SW480 (cell line): ENCODE results near the gene IGDCC3.

Experiments
- DNase-seq: peaks from one replicate; pipeline ENCODE4 v3.0.0-alpha.2; 2016; ENCODE audit warnings: low spot score

The IGDCC3 gene

GRCh38 chr15:65290228-65290627, 87.6 kb downstream of the IGDCC3 start:
- DNase-seq = no peak

DNA sequence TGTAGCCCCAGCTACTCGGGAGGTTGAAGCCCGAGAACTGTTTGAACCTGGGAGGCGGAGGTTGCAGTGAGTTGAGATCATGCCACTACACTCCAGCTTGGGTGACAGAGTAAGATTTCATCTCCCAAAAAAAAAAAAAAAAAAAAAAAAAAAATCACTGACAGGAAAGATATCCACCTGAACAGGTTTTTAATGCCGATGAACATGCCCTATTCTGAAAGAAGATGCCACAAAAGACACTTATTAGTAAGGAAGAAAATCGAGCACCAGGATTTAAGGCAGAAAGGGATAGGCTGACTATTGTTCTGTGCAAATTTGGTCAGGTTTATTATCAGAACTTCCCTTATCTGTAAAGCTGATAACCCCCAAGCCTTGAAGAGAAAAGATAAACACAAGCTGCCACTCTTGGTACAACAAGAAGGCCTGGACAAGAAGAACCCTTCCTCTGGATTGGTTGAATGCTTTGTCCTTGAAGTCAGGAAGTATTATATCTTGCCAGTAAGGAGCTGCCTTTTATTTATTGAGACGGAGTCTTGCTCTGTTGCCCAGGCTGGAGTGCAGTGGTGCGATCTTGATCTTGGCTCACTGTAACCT, 88.4 kb downstream of the IGDCC3 start:
- no peak for DNase-seq

- no peak for DNase-seq
These were observed 90.3 kb downstream of the IGDCC3 start for GRCh38 chr15:65287520-65287855.

DNA sequence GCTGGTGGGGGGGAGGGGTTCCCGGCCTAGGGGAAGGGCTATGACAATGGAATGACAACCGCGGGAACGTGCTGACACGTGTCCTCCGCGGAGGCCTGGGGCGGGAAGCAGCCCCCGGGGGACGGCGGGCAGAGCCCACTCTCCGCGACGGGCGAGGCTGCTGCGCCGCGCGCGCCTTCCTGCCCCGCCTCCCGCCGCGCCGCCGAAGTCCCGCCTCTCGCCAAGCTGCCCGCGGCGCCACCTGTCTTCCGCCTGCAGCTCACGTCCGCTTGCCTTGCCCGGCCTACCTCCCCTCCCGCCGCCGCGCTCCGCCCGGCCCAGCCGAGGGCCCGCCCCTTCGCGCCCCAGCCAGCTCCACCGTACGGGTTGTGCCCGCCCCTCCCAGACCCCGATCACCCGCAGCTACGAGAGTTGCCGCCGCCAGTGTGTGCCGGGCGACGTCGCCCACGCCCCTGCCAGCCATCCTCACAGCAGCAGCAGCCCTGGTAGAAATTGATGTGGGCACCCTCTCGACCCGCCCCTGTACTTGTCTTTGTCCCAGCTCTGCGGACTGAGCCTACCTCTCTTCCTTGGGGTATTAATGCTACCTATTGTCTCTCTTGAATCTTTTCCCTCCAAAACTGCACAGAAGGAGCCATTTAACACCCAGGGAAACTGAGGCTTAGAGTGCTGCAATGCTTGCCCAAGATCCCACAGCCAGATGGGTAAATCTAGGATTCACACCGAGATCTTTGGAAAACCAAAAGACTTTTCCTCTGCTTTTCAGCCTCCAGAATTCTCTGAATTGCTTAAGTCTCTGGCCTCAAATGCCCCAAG, 90.9 kb downstream of the IGDCC3 start, which contains the start of gene PARP16:
Gene PARP16 (minus strand): TSS at position 180 of the 816 bp plus-strand sequence. CDS start 457 bp downstream, outside the sequence.
- DNase-seq = peak; percentile 94

DNA sequence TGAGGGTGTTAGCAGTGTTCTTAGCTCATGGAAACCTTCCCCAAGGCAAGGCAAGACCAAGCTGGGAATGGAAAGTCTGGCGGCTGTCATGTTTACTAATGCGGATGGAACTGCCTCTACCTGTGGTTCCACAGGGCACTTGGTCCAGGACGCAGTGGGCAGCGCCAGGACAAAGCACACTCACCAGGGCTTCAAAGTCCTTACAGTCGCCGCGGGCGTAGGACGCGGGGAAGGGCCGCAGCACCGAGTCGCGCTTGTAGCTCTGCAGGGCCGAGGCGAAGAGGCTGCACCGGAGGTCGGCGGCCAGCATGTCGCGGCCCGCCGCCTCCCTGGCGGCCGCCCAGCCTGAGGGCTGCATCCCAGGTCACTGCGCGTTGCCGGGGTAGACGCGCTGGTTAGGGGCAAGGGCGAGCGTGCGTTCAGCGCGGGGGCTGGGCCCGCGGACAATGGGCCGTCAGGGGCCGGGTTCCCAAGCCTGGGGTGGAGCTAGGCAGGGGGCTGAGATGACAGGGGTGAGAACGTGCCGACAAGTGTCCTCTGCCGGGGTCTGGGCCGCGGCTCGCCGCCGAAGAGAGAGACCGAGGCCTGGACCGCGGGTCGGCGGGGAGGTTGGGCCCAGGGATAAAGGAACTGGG, 91.6 kb downstream of the IGDCC3 start:
- peak; percentile 58 for DNase-seq

DNA sequence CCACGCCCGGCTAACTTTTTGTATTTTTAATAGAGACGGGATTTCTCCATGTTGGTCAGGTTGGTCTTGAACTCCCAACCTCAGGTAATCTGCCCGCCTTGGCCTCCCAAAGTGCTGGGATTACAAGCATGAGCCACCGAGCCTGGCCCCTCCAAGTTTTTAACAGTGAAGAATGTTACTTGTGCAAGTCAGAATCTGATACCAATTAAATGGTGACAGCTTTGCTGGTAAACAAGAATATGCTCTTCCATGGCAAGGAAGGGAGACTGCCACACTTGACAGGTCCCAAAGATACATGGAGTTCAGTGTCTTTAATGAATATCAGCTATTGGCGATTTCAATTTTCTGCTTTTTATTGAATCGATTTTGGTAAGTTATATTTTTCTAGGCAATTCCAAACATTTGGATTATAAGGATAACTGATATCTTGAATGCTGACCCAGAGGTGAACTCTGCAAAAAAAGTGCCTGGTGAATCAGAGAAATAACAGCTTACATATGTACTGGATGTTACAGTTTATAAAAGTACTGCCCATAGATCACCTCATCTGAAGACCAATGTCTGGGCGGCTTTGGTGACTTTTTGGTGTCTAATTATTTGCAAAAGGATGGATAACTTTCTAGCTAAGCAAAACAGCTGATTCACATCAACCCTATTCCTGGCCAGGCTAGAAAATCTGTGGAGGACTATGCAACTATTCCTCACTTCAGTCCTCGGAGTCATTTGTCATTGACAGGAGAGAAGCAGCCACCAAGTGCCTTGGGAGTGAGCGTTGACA, 92.3 kb downstream of the IGDCC3 start:
- no peak for DNase-seq

- DNase-seq = no peak
These were observed 99.3 kb downstream of the IGDCC3 start for GRCh38 chr15:65278480-65278879.
